Uterus (tissue), 2 donors: ENCODE measurements around the gene ARHGEF10L.

Experiments
- CTCF ChIP-seq, 4 experiments: fragments of 200-600 bp in 2 of 4; fragments of 450-650 bp in 2 of 4; sonication (generic) in 2 of 4; IDR thresholded peaks; one replicate each; pipeline ENCODE4 v1.5.1; 2016 to 2019; ENCODE audit warnings: antibody characterized with exemption in 4 of 4, mild to moderate bottlenecking in 2 of 4, moderate library complexity in 1 of 4
- POLR2A ChIP-seq, 2 donors: fragments of 450-650 bp; IDR thresholded peaks; one replicate each; pipeline ENCODE4 v1.6.1; 2016; ENCODE audit warnings: antibody characterized with exemption in 2 of 2, mild to moderate bottlenecking in 1 of 2, moderate library complexity in 1 of 2

GRCh38 chr1:17561247-17561548 is 21.7 kb downstream of the ARHGEF10L start:
- TF ChIP-seq CTCF (IDR thresholded peaks at IDR 0.05) (no peak), POLR2A (IDR thresholded peaks at IDR 0.05) (no peak)
